SK-N-SH (cell line): Measurements from ENCODE around the gene IQSEC3. TPM values are rescaled to one million over a fixed set of nuclear protein-coding genes. Genes with fewer than 3 reads are reported as not detected.

Experiments
- CTCF ChIA-PET: fragments of 300-600, 350-600 bp; formaldehyde crosslinking; extraction: SDS; loops from one replicate; lab custom pipeline; 2021; lab: Yijun Ruan, JAX
- POLR2A ChIA-PET: fragments of 350-600 bp; sonication (Branson Sonifier 250); formaldehyde crosslinking; extraction: SDS; loops from one replicate; lab custom pipeline; 2020; ENCODE audit warnings: antibody characterized with exemption, inconsistent platforms; lab: Yijun Ruan, JAX
- DNase-seq: peaks from one replicate; pipeline ENCODE4 v3.0.0; 2012
- H2AFZ ChIP-seq: fragments of 200-600 bp; sonication (generic); 2 replicates; pipeline ENCODE4 v1.8.1; 2016; ENCODE audit warnings: antibody characterized with exemption, mild to moderate bottlenecking, low read depth
- H3F3A ChIP-seq: fragments of 200-600 bp; sonication (generic); replicated peaks from 2 replicates; pipeline ENCODE3; 2016; ENCODE audit warnings: antibody characterized with exemption, mild to moderate bottlenecking; ENCODE audit not compliant: insufficient read depth
- H3K27ac ChIP-seq, 2 experiments: fragments of 200-500 bp in 1 of 2; fragments of 200-600 bp in 1 of 2; sonication (Bioruptor generic) in 1 of 2; sonication (generic), shearing (Covaris generic) in 1 of 2; 2 replicates each; pipeline versions ENCODE4 v1.5.1 to v1.6.1; 2014 to 2016; ENCODE audit warnings: low read depth in 2 of 2, inconsistent platforms in 1 of 2, low read length in 1 of 2, mild to moderate bottlenecking in 1 of 2, mixed read lengths in 1 of 2
- H3K27me3 ChIP-seq: fragments of 200-600 bp; sonication (generic), shearing (Covaris generic); 2 replicates; pipeline ENCODE4 v1.6.1; 2016; ENCODE audit warnings: mixed run types; ENCODE audit not compliant: insufficient read depth
- H3K36me3 ChIP-seq, 2 experiments: fragments of 200-500 bp in 1 of 2; fragments of 200-600 bp in 1 of 2; sonication (Bioruptor generic) in 1 of 2; sonication (generic) in 1 of 2; replicated peaks in 1 of 2; 2 replicates each; pipeline versions ENCODE3 to v1.5.1; 2014 to 2016; ENCODE audit warnings: low read length in 1 of 2, mild to moderate bottlenecking in 1 of 2; ENCODE audit not compliant: insufficient read depth in 2 of 2, control insufficient read depth in 1 of 2
- H3K4me1 ChIP-seq, 2 experiments: fragments of 200-500 bp in 1 of 2; fragments of 200-600 bp in 1 of 2; sonication (Bioruptor generic) in 1 of 2; sonication (generic), shearing (Covaris generic) in 1 of 2; 2 replicates each; pipeline versions ENCODE4 v1.5.1 to v1.6.1; 2014 to 2016; ENCODE audit warnings: low read depth in 1 of 2, low read length in 1 of 2, mixed run types in 1 of 2; ENCODE audit not compliant: insufficient read depth in 2 of 2, control insufficient read depth in 1 of 2
- H3K4me2 ChIP-seq: fragments of 200-600 bp; sonication (generic), shearing (Covaris generic); 2 replicates; pipeline ENCODE4 v1.6.1; 2017; ENCODE audit warnings: mixed run types
- H3K4me3 ChIP-seq, 2 experiments: fragments of 200-500 bp in 1 of 2; fragments of 200-600 bp in 1 of 2; sonication (Bioruptor generic) in 1 of 2; sonication (generic), shearing (Covaris generic) in 1 of 2; 2 replicates each; pipeline versions ENCODE4 v1.5.1 to v1.8.1; 2014 to 2016; ENCODE audit warnings: low read depth in 2 of 2, inconsistent platforms in 1 of 2, low read length in 1 of 2, mild to moderate bottlenecking in 1 of 2, mixed read lengths in 1 of 2, moderate library complexity in 1 of 2
- H3K79me2 ChIP-seq: fragments of 200-600 bp; sonication (generic); 2 replicates; pipeline ENCODE4 v1.8.1; 2017; ENCODE audit warnings: mild to moderate bottlenecking; ENCODE audit not compliant: insufficient read depth
- H3K9ac ChIP-seq: fragments of 200-600 bp; sonication (generic); 2 replicates; pipeline ENCODE4 v1.6.1; 2017; ENCODE audit warnings: mixed run types
- H3K9me2 ChIP-seq: fragments of 200-600 bp; sonication (generic); 2 replicates; pipeline ENCODE4 v1.6.1; 2017; ENCODE audit warnings: mixed run types
- H3K9me3 ChIP-seq: fragments of 200-600 bp; sonication (generic); 2 replicates; pipeline ENCODE4 v1.6.1; 2017; ENCODE audit warnings: mixed run types, mild to moderate bottlenecking, moderate library complexity
- H4K20me1 ChIP-seq: fragments of 200-600 bp; sonication (generic); 2 replicates; pipeline ENCODE4 v1.6.1; 2017; ENCODE audit warnings: mild to moderate bottlenecking, mixed run types; ENCODE audit not compliant: insufficient read depth
- ELF1 ChIP-seq: IDR thresholded peaks from 2 replicates; pipeline ENCODE4 v1.4.0; 2012
- FOXJ3 ChIP-seq: sonication (generic); formaldehyde crosslinking; IDR thresholded peaks from 2 replicates; pipeline ENCODE4 v1.5.1; 2020; ENCODE audit warnings: mild to moderate bottlenecking, missing genetic modification reagents
- FOXM1 ChIP-seq: IDR thresholded peaks from 2 replicates; pipeline ENCODE4 v1.4.0; 2012; ENCODE audit warnings: low read depth, mild to moderate bottlenecking
- GABPA ChIP-seq: IDR thresholded peaks from 2 replicates; pipeline ENCODE4 v1.4.0; 2012; ENCODE audit warnings: low read depth, mild to moderate bottlenecking
- IRF3 ChIP-seq: fragments of 150-350 bp; IDR thresholded peaks from 2 replicates; pipeline ENCODE4 v1.6.1; 2016; ENCODE audit warnings: mild to moderate bottlenecking, low read depth, low read length
- MAX ChIP-seq: IDR thresholded peaks from 2 replicates; pipeline ENCODE4 v1.4.0; 2012; ENCODE audit warnings: low read depth
- MEF2A ChIP-seq: IDR thresholded peaks from 2 replicates; pipeline ENCODE4 v1.4.0; 2012; ENCODE audit warnings: low read depth, borderline replicate concordance
- NFIC ChIP-seq: IDR thresholded peaks from 2 replicates; pipeline ENCODE4 v1.4.0; 2012; ENCODE audit warnings: borderline replicate concordance
- NRF1 ChIP-seq: IDR thresholded peaks from 2 replicates; pipeline ENCODE4 v1.6.1; 2012; ENCODE audit warnings: low read depth, mild to moderate bottlenecking, low read length
- RXRA ChIP-seq: IDR thresholded peaks from 2 replicates; pipeline ENCODE4 v1.4.0; 2012; ENCODE audit warnings: low read depth, mild to moderate bottlenecking, borderline replicate concordance
- SIN3A ChIP-seq: IDR thresholded peaks from 2 replicates; pipeline ENCODE4 v1.6.1; 2012; ENCODE audit warnings: low read depth, mild to moderate bottlenecking, low read length, moderate library complexity, borderline replicate concordance
- TAF1 ChIP-seq: IDR thresholded peaks from 2 replicates; pipeline ENCODE4 v1.6.1; 2012; ENCODE audit warnings: low read depth, mild to moderate bottlenecking, low read length, moderate library complexity, borderline replicate concordance
- USF1 ChIP-seq: IDR thresholded peaks from 2 replicates; pipeline ENCODE4 v1.4.0; 2012; ENCODE audit warnings: low read depth, borderline replicate concordance
- WGBS: methylation state at CpG from one replicate; pipeline ENCODE4 v1.1.6; 2017; ENCODE audit warnings: low lambda C conversion rate; 5-methylcytosine and 5-hydroxymethylcytosine counted together
- polyA plus RNA-seq, 3 experiments: library from polyadenylated mRNA; depleted of rRNA; stranded (reverse); fragments of >200 nt; gene quantifications; 2 replicates each; pipeline ENCODE4 v1.2.3, GENCODE V29; 2012

Gene IQSEC3
- polyA plus RNA-seq, 1 of the 3 experiments (the other 2 are of a cell fraction): 0.02 TPM

GRCh38 chr12:211639-212414, 145.3 kb downstream of the IQSEC3 start:
- H3K27me3 ChIP-seq: peaks cover 10% of the 10 kb centered on the region; the same call in 1 of the 2 replicates
- TF ChIP-seq FOXM1: no peak
- no peak for TF ChIP-seq RXRA
- TF ChIP-seq NRF1: no peak
- TF ChIP-seq FOXJ3: no peak
- TF ChIP-seq IRF3: no peak
- no peak for TF ChIP-seq USF1
- no peak for TF ChIP-seq MAX
- no peak for TF ChIP-seq NFIC
- no peak for TF ChIP-seq SIN3A
- TF ChIP-seq GABPA: no peak
- no peak for TF ChIP-seq ELF1
- no peak for TF ChIP-seq MEF2A

GRCh38 chr12:212415-212714, 145.8 kb downstream of the IQSEC3 start:
- DNase-seq: no peak

More at GRCh38 chr12:211639-212414, 145.3 kb downstream of the IQSEC3 start:
- Histone ChIP-seq H2AFZ (no peak overlapping the region), H3K4me3 (no peak overlapping the region), H3K4me2 (no peak overlapping the region), H3F3A (no peaks in the 10 kb centered on the region), H3K9me2 (no peaks in the 10 kb centered on the region), H4K20me1 (no peaks in the 10 kb centered on the region), H3K79me2 (no peaks in the 10 kb centered on the region), H3K36me3 (no peaks in the 10 kb centered on the region), H3K27ac (no peak overlapping the region), H3K4me1 (peaks cover 0 to 6% of the 10 kb centered on the region in 2 experiments; a peak in 1 of 4 replicates), H3K9me3 (no peaks in the 10 kb centered on the region), H3K9ac (no peak overlapping the region)
- ChIA-PET CTCF (interaction anchor here (0.9 to 1.6 kb wide), 3 partner anchors 8 to 103 kb away, joined by 3 to 5 read pairs (median 4); no protein-coding TSS in a partner anchor), POLR2A (no interaction called here)
- 70% methylated on average over 15 of the region's 16 CpGs for WGBS
- DNase-seq: no peak

More at GRCh38 chr12:212415-212714, 145.8 kb downstream of the IQSEC3 start:
- Histone ChIP-seq H3K9ac (no peak overlapping the region), H3K4me1 (peaks cover 0 to 6% of the 10 kb centered on the region in 2 experiments; a peak in 1 of 4 replicates), H3K4me2 (no peak overlapping the region), H2AFZ (no peak overlapping the region), H3K36me3 (no peaks in the 10 kb centered on the region), H3F3A (no peaks in the 10 kb centered on the region), H3K4me3 (no peak overlapping the region), H3K9me3 (no peaks in the 10 kb centered on the region), H3K27ac (no peak overlapping the region), H3K9me2 (no peaks in the 10 kb centered on the region), H3K79me2 (no peaks in the 10 kb centered on the region), H4K20me1 (no peaks in the 10 kb centered on the region), H3K27me3 (peaks cover 10% of the 10 kb centered on the region; the same call in 1 of the 2 replicates)
- no peak for TF ChIP-seq TAF1
- TF ChIP-seq NRF1: no peak
- CTCF ChIA-PET: interaction anchor here (0.9 to 1.6 kb wide), 5 partner anchors 8 to 104 kb away, joined by 3 to 9 read pairs (median 4); no protein-coding TSS in a partner anchor
- WGBS: 81% methylated on average over 8 of the region's 8 CpGs
- POLR2A ChIA-PET: no interaction called here
